ENCODE measurements around the gene FAT2.

The FAT2 gene

DNA sequence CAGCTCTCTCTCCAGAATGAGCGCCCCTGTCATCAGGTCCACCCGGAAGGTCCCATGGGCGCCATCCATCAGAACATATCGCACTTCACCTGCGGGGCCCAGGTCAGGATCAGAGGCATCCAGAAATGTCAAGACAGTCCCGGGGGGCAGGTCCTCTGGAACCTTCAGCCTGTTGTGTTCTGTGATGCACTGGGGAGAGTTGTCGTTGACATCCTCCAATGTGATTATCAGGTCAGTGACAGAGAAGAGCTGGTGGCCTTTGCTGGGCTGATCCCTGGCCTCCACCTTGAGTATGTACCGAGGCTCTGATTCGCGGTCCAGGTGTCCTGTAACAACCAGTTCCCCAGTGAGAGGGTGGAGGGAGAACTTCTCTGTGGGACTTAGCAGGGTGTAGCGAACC is 25.2 kb downstream of the FAT2 start:
- H3K9me3 Mint-ChIP-seq (ENCODE audit: low read depth), result no peaks in the 10 kb centered on the region
- H3K4me1 Mint-ChIP-seq (ENCODE audit: low read depth), result no peaks in the 10 kb centered on the region
- no peaks in the 10 kb centered on the region for H3K36me3 Mint-ChIP-seq
- H3K27ac Mint-ChIP-seq, result no peak overlapping the region
- H3K27me3 Mint-ChIP-seq, result peaks cover 3% of the 10 kb centered on the region
- H3K4me3 Mint-ChIP-seq, result no peak overlapping the region

DNA sequence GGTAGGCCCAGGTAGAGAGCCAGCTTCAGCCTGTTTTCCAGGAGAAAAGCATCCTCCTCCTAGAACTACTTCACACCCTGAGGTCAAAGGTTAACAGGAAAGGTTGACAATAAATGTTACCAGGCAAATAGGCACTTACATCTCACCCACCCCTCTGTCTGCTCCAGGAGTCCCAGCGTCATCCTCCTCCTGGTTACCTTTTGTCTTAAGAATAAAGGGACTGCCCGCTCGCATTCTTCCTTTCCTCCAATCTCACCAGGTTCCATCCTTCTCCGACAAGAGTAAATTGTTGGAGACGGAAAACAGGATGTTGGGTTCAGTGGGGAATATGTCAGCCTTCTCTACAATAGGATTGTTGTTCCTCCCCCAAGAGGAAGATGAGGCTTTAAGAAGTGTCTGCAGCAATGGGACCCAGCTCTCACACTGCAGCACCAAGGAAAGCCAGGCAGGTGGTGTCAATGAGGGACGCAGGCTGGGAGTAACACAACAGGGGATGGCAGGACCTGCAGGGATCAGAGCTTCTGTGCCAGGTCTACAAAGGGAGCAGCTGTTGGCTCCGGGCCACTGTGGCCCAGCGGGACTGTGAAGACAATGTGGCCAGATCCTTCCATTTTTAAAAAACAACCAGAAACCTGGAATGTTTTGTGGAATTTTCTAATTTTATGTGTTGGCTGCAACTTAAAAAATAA is 29.0 kb downstream of the FAT2 start:
- no peak overlapping the region for H3K4me3 Mint-ChIP-seq
- no peak overlapping the region for H3K27ac Mint-ChIP-seq
- no peaks in the 10 kb centered on the region for H3K36me3 Mint-ChIP-seq
- H3K9me3 Mint-ChIP-seq (ENCODE audit: low read depth), result no peaks in the 10 kb centered on the region
- no peaks in the 10 kb centered on the region for H3K4me1 Mint-ChIP-seq (ENCODE audit: low read depth)
- peaks cover 3% of the 10 kb centered on the region for H3K27me3 Mint-ChIP-seq

DNA sequence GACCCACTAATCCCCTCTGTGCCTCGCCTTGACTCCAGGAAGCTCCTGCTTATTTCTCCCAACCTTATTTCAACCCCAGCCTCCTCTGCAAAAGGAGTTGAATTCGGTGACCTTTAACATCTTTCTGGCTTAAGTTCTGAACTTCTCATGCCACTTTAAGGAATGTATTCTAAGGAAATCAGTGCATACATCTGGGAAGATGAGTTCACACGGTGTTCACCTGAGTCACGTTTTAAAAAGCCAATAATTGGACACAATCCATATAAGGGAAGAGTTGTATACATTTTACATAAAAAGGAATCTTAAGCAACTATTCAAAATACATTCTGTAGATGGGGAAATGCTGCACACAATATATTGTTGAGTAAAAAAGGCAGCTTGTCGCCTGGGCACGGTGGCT is 33.2 kb downstream of the FAT2 start:
- no peak overlapping the region for H3K27ac Mint-ChIP-seq
- no peaks in the 10 kb centered on the region for H3K4me1 Mint-ChIP-seq (ENCODE audit: low read depth)
- H3K4me3 Mint-ChIP-seq, result no peak overlapping the region
- H3K36me3 Mint-ChIP-seq, result no peaks in the 10 kb centered on the region
- no peaks in the 10 kb centered on the region for H3K9me3 Mint-ChIP-seq (ENCODE audit: low read depth)
- H3K27me3 Mint-ChIP-seq, result no peaks in the 10 kb centered on the region

DNA sequence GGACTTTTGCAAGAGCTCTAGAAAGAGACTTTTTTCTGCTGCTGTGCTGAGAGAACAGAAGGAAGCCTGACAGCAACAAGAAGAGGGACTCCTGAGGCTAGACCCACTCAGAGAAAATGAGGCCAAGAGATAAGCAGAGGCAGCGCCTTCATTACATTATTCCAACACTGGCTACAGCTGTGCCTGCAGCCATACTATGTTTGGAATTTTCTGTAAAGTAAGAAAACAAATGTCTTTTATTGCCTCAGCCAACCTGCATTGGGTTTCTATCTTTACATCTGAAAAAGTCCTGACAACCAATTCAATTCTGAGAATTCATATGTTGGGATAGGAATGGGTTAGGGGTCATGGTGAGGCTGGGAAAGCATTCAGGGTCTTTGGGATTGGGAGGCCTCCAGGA is 33.7 kb downstream of the FAT2 start:
- H3K9me3 Mint-ChIP-seq (ENCODE audit: low read depth), result no peaks in the 10 kb centered on the region

DNA sequence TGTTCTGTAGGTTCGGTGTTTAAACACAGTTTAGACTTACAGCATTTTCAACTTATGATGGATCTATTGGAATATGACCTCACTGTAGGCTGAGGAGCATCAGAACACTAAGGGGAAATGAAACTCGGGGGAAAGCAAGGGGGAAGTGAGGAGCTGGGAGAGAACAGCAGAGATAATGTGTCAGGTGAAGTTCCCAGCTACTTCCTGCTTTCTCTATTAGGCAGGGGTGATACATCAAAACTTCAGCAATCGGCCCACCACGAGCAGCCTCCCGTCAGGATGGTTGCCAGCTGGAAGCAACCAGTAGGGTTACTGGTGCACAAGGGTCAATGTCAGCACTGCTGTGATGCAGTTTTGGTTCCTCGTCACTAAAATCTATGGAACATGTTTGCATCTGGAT is 34.3 kb downstream of the FAT2 start:
- no peaks in the 10 kb centered on the region for H3K27me3 Mint-ChIP-seq
- no peak overlapping the region for H3K27ac Mint-ChIP-seq
- H3K4me3 Mint-ChIP-seq, result no peak overlapping the region
- no peaks in the 10 kb centered on the region for H3K36me3 Mint-ChIP-seq
- H3K4me1 Mint-ChIP-seq (ENCODE audit: low read depth), result no peaks in the 10 kb centered on the region
- H3K9me3 Mint-ChIP-seq (ENCODE audit: low read depth), result no peaks in the 10 kb centered on the region

More for the DNA sequence above, 33.7 kb downstream of the FAT2 start:
- H3K4me3 Mint-ChIP-seq, result no peak overlapping the region
- no peaks in the 10 kb centered on the region for H3K36me3 Mint-ChIP-seq
- no peaks in the 10 kb centered on the region for H3K27me3 Mint-ChIP-seq
- no peak overlapping the region for H3K27ac Mint-ChIP-seq
- H3K4me1 Mint-ChIP-seq (ENCODE audit: low read depth), result no peaks in the 10 kb centered on the region

DNA sequence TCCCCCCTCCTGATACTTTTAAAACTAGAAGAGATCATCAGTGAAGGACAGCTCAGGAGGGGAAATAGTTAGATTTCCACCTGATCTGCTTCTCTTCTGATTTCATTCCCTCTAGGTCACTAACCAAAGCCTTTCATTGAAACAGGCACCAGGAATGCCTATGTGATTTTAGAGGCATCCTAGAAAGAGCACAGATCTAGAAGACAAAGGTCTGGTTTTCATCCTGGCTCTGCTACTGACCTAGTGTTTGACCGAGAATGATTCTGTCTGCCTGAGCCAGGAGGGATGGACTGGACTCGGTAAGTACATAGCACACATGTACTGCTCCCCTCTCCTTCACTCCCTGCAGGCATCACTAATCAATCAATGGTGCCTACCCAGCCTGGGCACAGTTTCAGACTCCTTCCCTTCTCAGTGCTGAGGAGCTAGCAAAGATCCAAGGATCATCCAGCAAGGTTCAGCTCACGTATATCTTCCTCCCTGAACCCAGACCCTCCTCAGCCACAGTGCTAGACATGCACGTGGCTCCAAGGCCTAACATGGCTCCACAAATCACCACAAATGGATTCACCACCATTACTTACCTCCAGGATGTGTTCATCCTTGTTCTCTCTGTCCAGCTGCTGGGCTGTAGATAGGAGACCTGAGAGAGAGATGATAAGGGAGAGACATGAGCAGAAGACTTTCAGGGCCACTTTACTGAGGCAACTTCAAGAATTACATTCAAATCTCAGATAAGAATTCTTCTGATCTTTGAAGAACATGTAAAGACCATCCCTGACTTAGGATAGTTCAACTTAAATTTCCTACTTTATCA is 35.2 kb downstream of the FAT2 start:
- Mint-ChIP-seq H3K27ac (no peak overlapping the region), H3K36me3 (no peaks in the 10 kb centered on the region), H3K4me1 (ENCODE audit: low read depth) (no peaks in the 10 kb centered on the region), H3K9me3 (ENCODE audit: low read depth) (no peaks in the 10 kb centered on the region), H3K4me3 (no peak overlapping the region), H3K27me3 (no peaks in the 10 kb centered on the region)

DNA sequence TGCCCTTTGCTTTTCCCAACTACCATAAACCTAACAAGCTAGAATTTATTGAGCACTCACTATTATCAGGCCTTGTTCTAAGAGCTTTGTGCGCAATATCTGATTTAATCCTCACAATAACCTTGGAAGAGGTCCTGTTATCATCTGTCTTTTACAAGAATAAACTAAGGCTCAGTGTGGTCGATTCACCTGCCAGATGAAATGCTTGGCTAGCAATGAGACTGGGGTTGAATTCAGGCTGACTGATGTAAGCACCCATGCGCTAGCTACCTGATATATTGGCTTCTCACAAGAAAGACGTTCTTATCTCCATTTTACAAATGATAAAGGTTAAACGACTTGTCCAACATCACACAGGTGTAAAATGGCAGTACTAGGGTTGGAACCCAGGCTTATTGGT is 37.4 kb downstream of the FAT2 start:
- Mint-ChIP-seq H3K4me3 (no peak overlapping the region), H3K27me3 (no peaks in the 10 kb centered on the region), H3K36me3 (no peaks in the 10 kb centered on the region), H3K4me1 (ENCODE audit: low read depth) (no peaks in the 10 kb centered on the region), H3K9me3 (ENCODE audit: low read depth) (no peaks in the 10 kb centered on the region), H3K27ac (no peak overlapping the region)

DNA sequence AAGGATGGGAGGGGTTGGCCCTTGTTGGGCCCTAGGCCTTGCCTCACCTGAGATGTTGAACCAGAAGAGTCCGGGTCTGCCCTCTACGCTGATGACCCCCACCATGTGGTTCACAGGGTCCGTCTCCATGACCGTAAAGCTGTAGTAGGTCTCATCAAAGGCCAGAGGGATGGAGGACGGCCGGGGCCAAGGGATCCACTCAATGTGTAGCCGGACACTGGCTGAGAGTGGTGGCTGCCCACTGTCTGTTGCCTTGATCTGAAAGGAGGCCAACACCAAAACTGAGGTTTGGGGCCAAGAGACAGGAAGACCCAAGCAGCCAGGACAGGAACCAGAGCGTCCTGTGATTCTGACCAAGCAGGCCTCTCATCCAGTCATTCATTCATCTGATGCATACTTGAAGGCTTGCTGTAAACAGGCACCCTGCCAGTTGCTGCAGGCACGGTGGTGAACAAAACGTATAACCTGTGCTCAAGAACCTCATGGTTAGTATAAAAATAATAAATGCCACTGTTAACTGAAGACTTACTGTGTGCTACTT is 37.9 kb downstream of the FAT2 start:
- Mint-ChIP-seq H3K4me1 (ENCODE audit: low read depth) (no peaks in the 10 kb centered on the region), H3K27me3 (no peaks in the 10 kb centered on the region), H3K4me3 (no peak overlapping the region), H3K9me3 (ENCODE audit: low read depth) (no peaks in the 10 kb centered on the region), H3K36me3 (no peaks in the 10 kb centered on the region), H3K27ac (no peak overlapping the region)

DNA sequence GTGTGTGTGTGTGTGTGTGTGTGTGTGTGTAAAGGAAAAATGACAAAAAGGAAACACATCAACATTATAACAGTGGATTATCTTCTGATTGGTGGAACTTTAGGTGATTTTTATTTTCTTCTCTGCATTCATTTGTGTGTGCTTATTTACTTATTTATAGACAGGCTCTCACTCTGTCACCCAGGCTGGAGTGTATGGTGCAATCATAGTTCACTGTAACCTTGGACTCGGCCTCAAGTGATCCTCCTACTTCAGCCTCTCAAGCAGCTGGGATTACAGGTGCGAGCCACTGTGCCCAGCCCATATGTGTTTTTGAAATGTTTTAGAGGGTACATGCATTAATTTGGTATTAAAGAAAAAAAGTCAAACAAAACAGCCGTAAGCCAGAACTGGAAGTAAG is 39.1 kb downstream of the FAT2 start:
- no peak overlapping the region for H3K27ac Mint-ChIP-seq
- H3K4me1 Mint-ChIP-seq (ENCODE audit: low read depth), result no peaks in the 10 kb centered on the region
- no peaks in the 10 kb centered on the region for H3K9me3 Mint-ChIP-seq (ENCODE audit: low read depth)
- no peaks in the 10 kb centered on the region for H3K36me3 Mint-ChIP-seq
- no peak overlapping the region for H3K4me3 Mint-ChIP-seq
- no peaks in the 10 kb centered on the region for H3K27me3 Mint-ChIP-seq

DNA sequence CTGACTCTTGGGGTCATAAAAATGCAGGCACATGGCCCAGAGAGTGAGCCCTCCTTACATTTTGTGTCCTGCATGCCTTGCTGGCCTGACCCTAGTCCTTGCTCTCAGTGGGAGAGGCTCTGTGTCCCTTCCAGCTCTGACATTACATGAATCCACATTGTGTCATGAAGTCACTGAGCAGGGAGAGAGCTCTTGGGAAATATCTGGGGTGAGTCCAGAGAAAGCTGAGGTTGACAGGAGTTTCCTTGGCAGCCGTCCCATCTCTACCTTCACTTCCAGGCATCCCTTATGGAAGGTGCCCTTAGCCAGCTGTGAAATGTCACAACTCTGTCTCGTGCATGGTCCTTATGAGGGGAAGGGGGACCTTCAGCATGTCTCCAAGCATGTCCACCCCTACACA is 41.0 kb downstream of the FAT2 start:
- Mint-ChIP-seq H3K9me3 (ENCODE audit: low read depth) (no peaks in the 10 kb centered on the region), H3K4me3 (no peak overlapping the region), H3K27ac (no peak overlapping the region), H3K27me3 (no peaks in the 10 kb centered on the region), H3K4me1 (ENCODE audit: low read depth) (no peaks in the 10 kb centered on the region), H3K36me3 (no peaks in the 10 kb centered on the region)

DNA sequence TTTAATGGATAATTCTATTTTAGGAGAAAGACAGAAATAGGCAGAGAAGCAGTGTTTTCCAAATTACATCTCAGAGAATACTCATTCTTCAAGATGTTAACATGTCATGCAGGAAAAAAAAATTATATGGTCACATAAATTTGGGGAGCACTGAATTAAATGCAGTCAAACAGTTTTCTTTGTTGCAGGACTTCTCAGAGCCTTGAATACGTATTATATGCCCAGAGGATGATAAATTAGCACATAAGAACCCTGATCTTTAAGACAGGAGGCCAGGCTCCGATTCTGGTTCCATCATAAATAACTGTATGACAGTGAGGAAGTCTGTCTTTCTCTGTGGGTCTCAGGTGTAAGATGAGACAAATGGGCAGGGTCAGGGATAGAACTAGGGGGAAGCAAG is 41.4 kb downstream of the FAT2 start:
- H3K9me3 Mint-ChIP-seq (ENCODE audit: low read depth), result no peaks in the 10 kb centered on the region
- no peaks in the 10 kb centered on the region for H3K4me1 Mint-ChIP-seq (ENCODE audit: low read depth)
- no peaks in the 10 kb centered on the region for H3K36me3 Mint-ChIP-seq
- H3K27me3 Mint-ChIP-seq, result no peaks in the 10 kb centered on the region
- H3K27ac Mint-ChIP-seq, result no peak overlapping the region
- no peak overlapping the region for H3K4me3 Mint-ChIP-seq

DNA sequence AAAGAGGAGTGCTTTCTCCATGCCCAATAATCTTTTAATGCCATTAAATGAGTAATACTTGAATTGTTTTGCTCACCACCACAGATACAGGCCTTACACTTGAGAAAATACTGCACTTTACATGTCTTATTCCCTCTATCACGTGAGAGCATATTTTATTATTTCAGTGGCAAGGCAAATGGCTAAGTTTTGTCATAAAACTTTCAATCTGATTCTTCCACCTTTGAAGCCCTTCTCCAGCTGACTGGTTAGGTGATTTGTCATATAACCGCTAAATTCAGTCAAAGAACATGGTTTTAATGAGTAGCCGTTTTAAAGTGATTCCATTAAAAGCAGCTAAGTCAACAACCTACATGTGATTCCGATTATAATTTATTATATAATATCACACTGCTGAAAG is 43.8 kb downstream of the FAT2 start:
- no peaks in the 10 kb centered on the region for H3K36me3 Mint-ChIP-seq
- no peak overlapping the region for H3K27ac Mint-ChIP-seq
- no peaks in the 10 kb centered on the region for H3K27me3 Mint-ChIP-seq
- H3K4me1 Mint-ChIP-seq (ENCODE audit: low read depth), result no peaks in the 10 kb centered on the region
- no peak overlapping the region for H3K4me3 Mint-ChIP-seq
- H3K9me3 Mint-ChIP-seq (ENCODE audit: low read depth), result no peaks in the 10 kb centered on the region

DNA sequence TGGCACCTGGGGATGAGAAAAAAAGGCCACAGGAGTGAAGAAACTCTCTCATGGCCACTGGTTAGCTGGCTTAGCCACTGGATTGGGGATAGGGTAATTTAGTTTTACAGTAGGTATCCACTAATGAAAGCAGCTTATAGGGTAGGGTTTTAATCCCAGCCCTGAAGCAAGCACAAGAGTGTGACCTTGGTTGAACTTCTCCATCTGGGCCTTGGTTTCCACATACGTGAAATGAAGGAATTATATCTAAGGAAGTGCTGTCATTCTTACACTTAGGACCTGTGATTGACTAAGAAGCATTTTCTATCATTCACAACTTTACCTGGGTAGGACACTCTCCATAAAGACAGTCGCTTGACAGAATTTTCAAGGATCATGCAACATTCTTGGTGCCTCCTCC is 49.6 kb downstream of the FAT2 start:
- Mint-ChIP-seq H3K9me3 (ENCODE audit: low read depth) (no peaks in the 10 kb centered on the region), H3K4me3 (no peak overlapping the region), H3K4me1 (ENCODE audit: low read depth) (no peaks in the 10 kb centered on the region), H3K36me3 (no peaks in the 10 kb centered on the region), H3K27ac (no peak overlapping the region), H3K27me3 (no peaks in the 10 kb centered on the region)
